Measurements from ENCODE around the gene RSBN1. TPM values are rescaled to one million over a fixed set of nuclear protein-coding genes. Genes with fewer than 3 reads are reported as not detected.

RSBN1 gene
- total and polyA plus RNA-seq, 9 of the 15 experiments (the other 6 are each of a cell fraction or from before 2014, with no cell fraction given), result 4.5 to 24.3 (median 13.0) TPM

DNA sequence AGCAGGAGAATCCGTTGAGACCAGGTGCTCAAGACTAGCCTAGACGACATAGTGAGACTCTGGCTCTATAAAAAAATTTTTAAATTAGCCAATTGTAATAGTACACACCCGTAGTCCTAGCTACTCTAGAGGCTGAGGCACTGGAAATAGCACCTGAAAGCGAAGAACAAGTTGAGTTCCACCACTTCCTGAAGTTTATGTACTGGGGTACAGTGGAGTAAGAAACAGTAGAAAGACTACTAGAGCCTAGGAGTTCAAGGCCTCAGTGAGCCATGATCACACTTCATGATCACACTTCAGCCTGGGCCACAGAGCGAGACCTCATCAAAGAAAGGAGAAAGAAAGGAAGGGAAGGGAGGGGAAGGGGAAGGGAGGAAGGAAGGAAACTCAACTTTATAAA, 19.8 kb downstream of the RSBN1 start:
- no peak overlapping the region for H3K4me2 ChIP-seq (ENCODE audit: insufficient read depth, low read length)
- H3K36me3 ChIP-seq (ENCODE audit: control insufficient read depth, insufficient read depth, low read length), result peaks cover 54% of the 10 kb centered on the region
- ATAC-seq (peak; percentile 44; the same call in 2 of the 3 replicates), FAIRE-seq (no peak), DNase-seq (ENCODE audit: extremely low read depth in 1 of 4, low spot score in 3 of 4) (no peak)
- H3K4me3 ChIP-seq, result no peak overlapping the region
- no TSS peak for BruUV-seq (replicated peaks)
- H3K27me3 ChIP-seq (ENCODE audit: control insufficient read depth in 2 of 2, insufficient read depth in 2 of 2, low read length in 2 of 2), result no peaks in the 10 kb centered on the region
- intact Hi-C loops (cut with micrococcal nuclease) (no loop called here), in situ Hi-C loops (cut with MboI) (no loop called here)
- 82% methylated on average over 5 of the region's 5 CpGs for WGBS (ENCODE audit: insufficient coverage, low coverage, missing lambda C conversion rate)
- H3K79me2 ChIP-seq (ENCODE audit: control insufficient read depth, insufficient read depth, low read length), result peaks cover 88% of the 10 kb centered on the region
- H3K9me1 ChIP-seq (ENCODE audit: control insufficient read depth, insufficient read depth, low read length), result no peaks in the 10 kb centered on the region
- CTCF ChIA-PET (ENCODE audit: low intra/inter-chr PET ratio), result no interaction called here
- H3K4me1 ChIP-seq (replicated peaks in 1 of 2; ENCODE audit: control insufficient read depth in 2 of 2, insufficient read depth in 2 of 2, low read length in 2 of 2), result no peaks in the 10 kb centered on the region; a peak in 1 of 5 replicates
- H3K27ac ChIP-seq (ENCODE audit: extremely low read depth, low read depth, low read length), result no peak overlapping the region
- H3K9me3 ChIP-seq (replicated peaks; ENCODE audit: control insufficient read depth, insufficient read depth, low read depth, low read length), result no peaks in the 10 kb centered on the region
- no peaks in the 10 kb centered on the region; the same call in 1 of the 2 replicates for H4K20me1 ChIP-seq (replicated peaks; ENCODE audit: control insufficient read depth, insufficient read depth, low read length)
- TF ChIP-seq ZNF408 (CRISPR knock-in tag; IDR thresholded peaks at IDR 0.05; ENCODE audit: low read depth), result no peak
- TF ChIP-seq, protein P1, sequence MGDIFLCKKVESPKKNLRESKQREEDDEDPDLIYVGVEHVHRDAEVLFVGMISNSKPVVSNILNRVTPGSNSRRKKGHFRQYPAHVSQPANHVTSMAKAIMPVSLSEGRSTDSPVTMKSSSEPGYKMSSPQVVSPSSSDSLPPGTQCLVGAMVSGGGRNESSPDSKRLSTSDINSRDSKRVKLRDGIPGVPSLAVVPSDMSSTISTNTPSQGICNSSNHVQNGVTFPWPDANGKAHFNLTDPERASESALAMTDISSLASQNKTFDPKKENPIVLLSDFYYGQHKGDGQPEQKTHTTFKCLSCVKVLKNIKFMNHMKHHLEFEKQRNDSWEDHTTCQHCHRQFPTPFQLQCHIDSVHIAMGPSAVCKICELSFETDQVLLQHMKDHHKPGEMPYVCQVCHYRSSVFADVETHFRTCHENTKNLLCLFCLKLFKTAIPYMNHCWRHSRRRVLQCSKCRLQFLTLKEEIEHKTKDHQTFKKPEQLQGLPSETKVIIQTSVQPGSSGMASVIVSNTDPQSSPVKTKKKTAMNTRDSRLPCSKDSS (IDR thresholded peaks at IDR 0.05; ENCODE audit: low read depth, partially characterized antibody), result no peak
- H3K9ac ChIP-seq (ENCODE audit: insufficient read depth in 1 of 2, low read depth in 2 of 2, low read length in 2 of 2), result no peak overlapping the region
- no peak overlapping the region for H2AFZ ChIP-seq (ENCODE audit: low read depth, low read length)
- POLR2A ChIA-PET, result interaction anchor here (0.6 to 2.2 kb wide), 5 partner anchors 9 to 933 kb away, joined by 3 to 6 read pairs (median 3); no protein-coding TSS in a partner anchor

DNA sequence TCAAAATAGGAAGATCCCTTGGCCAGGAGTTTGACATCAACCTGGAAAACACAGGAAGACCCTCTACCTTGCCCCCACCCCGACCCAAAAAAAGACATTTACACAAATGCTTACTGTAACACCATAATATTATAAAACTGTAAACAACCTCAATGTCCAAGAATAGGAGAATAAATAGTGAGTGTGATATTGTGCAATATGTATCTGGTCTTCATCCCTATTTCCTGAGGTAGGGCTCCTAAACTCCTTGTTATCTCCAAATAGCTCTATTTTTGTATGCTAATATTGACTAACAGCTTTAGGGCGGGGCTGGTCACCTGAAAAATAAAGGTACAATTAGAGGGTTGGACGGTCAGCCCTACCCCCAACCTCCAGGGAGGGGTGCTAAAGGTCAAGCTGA, 23.5 kb downstream of the RSBN1 start:
- intact Hi-C loops (cut with micrococcal nuclease) (no loop called here), in situ Hi-C loops (cut with MboI) (no loop called here)
- Histone ChIP-seq H3K9me3 (replicated peaks; ENCODE audit: control insufficient read depth, insufficient read depth, low read depth, low read length) (no peaks in the 10 kb centered on the region), H3K36me3 (ENCODE audit: control insufficient read depth, insufficient read depth, low read length) (peaks cover 32% of the 10 kb centered on the region), H2AFZ (ENCODE audit: low read depth, low read length) (no peak overlapping the region), H3K4me3 (no peak overlapping the region), H3K4me2 (ENCODE audit: insufficient read depth, low read length) (no peak overlapping the region), H3K4me1 (replicated peaks in 1 of 2; ENCODE audit: control insufficient read depth in 2 of 2, insufficient read depth in 2 of 2, low read length in 2 of 2) (peaks cover 0 to 17% of the 10 kb centered on the region in 2 experiments; a peak in 3 of 5 replicates), H3K9ac (ENCODE audit: insufficient read depth in 1 of 2, low read depth in 2 of 2, low read length in 2 of 2) (no peak overlapping the region), H4K20me1 (replicated peaks; ENCODE audit: control insufficient read depth, insufficient read depth, low read length) (peaks cover 8% of the 10 kb centered on the region; the same call in 1 of the 2 replicates), H3K27me3 (ENCODE audit: control insufficient read depth in 2 of 2, insufficient read depth in 2 of 2, low read length in 2 of 2) (no peaks in the 10 kb centered on the region), H3K9me1 (ENCODE audit: control insufficient read depth, insufficient read depth, low read length) (no peaks in the 10 kb centered on the region), H3K79me2 (ENCODE audit: control insufficient read depth, insufficient read depth, low read length) (peaks cover 94% of the 10 kb centered on the region), H3K27ac (ENCODE audit: extremely low read depth, low read depth, low read length) (no peak overlapping the region)
- ChIA-PET CTCF (ENCODE audit: low intra/inter-chr PET ratio) (no interaction called here), POLR2A (interaction anchor here (0.8 to 2.0 kb wide), 6 partner anchors 8 to 23 kb away, joined by 3 to 7 read pairs (median 4); partner anchors contain the start of gene RSBN1)
- no peak for FAIRE-seq
- BruUV-seq (replicated peaks), result no TSS peak
- ATAC-seq, result 0 out of 3 replicates have a peak, but pooled peaks have one; percentile 8
- WGBS (ENCODE audit: insufficient coverage, low coverage, missing lambda C conversion rate), result 69% methylated on average over 3 of the region's 3 CpGs
- DNase-seq (ENCODE audit: extremely low read depth in 1 of 4, low spot score in 3 of 4), result no peak
- TF ChIP-seq SIRT6 (IDR thresholded peaks at IDR 0.05; ENCODE audit: low read depth, low read length) (no peak), ZNF512 (tag; IDR thresholded peaks at IDR 0.05) (no peak), HNRNPH1 (optimal IDR thresholded peaks at IDR 0.05; ENCODE audit: low read depth, low read length) (no peak), CEBPB (tag; IDR thresholded peaks at IDR 0.05) (peak; percentile 94)
- TF ChIP-seq, protein P2, sequence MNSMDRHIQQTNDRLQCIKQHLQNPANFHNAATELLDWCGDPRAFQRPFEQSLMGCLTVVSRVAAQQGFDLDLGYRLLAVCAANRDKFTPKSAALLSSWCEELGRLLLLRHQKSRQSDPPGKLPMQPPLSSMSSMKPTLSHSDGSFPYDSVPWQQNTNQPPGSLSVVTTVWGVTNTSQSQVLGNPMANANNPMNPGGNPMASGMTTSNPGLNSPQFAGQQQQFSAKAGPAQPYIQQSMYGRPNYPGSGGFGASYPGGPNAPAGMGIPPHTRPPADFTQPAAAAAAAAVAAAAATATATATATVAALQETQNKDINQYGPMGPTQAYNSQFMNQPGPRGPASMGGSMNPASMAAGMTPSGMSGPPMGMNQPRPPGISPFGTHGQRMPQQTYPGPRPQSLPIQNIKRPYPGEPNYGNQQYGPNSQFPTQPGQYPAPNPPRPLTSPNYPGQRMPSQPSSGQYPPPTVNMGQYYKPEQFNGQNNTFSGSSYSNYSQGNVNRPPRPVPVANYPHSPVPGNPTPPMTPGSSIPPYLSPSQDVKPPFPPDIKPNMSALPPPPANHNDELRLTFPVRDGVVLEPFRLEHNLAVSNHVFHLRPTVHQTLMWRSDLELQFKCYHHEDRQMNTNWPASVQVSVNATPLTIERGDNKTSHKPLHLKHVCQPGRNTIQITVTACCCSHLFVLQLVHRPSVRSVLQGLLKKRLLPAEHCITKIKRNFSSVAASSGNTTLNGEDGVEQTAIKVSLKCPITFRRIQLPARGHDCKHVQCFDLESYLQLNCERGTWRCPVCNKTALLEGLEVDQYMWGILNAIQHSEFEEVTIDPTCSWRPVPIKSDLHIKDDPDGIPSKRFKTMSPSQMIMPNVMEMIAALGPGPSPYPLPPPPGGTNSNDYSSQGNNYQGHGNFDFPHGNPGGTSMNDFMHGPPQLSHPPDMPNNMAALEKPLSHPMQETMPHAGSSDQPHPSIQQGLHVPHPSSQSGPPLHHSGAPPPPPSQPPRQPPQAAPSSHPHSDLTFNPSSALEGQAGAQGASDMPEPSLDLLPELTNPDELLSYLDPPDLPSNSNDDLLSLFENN (IDR thresholded peaks at IDR 0.05; ENCODE audit: low read depth in 2 of 2, low read length in 2 of 2), result no peak
